Measurements from ENCODE around the gene FKBP4.
A peak's percentile ranks its signal among the peaks of the same experiment; 100 is the strongest.

FKBP4 gene

DNA sequence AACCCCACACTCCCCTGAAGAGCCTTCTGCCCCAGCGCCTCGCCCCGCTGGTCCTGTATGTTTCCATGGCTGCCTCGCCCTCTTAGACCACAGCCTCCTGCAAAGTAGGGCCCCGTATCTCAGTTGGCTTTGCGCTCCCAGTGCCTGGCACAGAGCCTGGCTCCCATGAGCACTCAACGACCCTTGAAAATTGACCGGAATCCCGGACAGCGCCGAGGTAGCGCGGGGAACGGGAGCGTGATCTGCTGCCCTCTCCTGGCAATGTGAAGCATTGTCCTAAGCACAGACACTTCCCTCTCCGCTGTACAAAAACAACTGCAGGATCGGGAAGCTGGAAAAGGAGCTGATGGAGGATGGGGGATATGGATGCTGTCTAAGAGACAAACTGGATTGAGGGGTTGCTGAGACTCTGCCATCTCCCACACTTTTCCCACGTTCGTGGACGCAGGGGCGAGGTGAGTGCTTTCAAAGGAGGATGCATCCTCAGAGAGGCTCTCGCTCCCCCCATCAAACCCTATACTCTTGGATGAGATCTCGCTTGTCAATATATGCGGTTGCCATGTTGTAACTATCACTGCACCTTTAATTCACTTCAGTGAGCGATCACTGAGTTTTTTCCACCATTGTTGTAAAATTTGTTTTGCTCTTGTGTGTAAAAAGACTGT is 10.7 kb upstream of the FKBP4 start:
- peak in 3 of 5 donors; percentile 22 to 31 (median 23) for DNase-seq

DNA sequence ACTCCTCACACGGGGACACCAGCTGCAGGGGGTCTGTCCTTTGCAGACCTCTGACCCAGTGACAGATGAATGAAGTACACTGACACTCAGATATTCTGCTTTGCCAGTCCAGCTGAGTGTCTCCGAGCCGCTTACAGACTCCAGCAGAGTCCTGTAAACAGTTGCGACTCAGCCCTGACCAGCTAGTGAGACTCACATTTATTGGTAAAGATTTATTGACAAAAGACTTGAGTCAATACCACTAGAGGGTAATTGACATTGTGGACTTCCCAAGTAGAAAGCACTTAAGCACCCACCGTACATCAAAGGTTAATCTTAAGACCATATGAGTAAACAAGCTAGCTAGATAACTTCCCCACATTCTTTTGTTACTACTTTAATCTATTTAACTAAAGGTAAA is 9.8 kb upstream of the FKBP4 start:
- no peak for DNase-seq

DNA sequence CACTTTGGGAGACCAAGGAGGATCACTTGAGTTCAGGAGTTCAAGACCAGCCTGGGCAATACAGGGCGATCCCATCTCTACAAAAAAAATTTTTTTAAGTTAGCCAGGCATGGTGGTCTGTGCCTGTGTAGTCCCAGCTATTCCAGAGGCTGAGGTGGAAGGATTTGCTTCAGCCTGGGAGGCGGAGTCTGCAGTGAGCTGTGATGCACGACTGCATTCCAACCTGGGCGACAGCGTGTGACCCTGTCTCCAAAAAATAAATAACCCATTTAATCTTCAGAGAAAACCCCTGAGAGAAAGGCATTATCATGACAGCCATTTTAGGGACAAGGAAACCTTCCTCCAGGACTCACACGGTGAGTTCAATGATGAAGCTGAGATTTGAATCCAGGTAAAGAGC is 3.7 kb upstream of the FKBP4 start:
- DNase-seq = no peak

DNA sequence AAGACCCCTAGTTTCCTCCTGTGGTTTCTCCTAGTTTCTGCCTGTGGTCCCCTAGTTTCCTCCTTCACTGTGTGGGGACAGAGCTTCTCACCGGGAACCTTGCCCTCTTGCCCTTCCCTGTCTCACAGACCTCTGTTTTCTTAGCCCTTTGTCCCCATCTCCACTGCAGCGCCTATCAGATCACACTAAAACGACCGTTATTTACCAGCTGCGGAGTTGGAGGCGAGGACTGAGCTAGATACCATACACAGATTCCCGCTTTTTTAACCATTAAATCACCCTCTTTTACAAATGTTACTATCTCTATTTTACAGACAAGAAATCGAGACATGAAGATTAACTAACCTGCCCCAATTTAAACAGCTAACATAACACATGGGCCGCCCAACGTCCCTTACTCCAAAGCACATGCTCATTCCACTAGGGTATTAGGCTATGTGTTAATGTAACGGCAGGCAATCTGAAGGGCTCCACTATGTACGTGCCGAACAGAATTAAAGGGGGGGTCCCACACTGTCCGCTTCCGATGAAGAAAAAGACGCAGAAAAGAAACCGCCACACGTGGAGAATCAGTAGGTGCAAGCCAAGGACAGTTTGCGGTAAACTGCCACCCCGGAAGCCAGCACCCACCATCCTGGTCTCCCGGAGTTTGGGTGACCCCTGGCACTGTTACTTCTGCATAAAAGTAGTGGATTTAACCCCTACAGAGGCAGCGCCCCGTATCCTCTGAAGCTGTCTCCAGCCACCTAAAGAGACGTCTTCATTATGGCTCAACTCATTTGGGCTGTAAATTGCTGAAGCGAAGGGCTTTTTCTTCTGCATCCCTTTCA is 1.9 kb upstream of the FKBP4 start:
- no peak for DNase-seq

DNA sequence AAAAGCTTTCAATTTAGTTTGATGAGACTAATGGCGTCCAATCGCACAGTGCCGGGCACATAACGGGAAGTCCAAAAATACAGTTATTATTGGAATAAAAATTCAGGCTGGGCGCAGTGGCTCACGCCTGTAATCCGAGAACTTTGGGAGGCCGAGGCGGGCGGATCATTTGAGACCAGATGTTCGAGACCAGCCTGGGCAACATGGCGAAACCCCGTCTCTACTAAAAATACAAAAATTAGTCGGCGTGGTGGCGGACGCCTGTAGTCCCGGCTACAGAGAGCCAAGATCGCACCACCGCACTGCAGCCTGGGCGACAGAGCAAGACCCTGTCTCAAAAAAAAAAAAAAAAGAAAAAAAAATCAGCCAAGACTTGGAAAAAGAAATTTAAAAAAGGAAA is 1.2 kb upstream of the FKBP4 start:
- DNase-seq = no peak

DNA sequence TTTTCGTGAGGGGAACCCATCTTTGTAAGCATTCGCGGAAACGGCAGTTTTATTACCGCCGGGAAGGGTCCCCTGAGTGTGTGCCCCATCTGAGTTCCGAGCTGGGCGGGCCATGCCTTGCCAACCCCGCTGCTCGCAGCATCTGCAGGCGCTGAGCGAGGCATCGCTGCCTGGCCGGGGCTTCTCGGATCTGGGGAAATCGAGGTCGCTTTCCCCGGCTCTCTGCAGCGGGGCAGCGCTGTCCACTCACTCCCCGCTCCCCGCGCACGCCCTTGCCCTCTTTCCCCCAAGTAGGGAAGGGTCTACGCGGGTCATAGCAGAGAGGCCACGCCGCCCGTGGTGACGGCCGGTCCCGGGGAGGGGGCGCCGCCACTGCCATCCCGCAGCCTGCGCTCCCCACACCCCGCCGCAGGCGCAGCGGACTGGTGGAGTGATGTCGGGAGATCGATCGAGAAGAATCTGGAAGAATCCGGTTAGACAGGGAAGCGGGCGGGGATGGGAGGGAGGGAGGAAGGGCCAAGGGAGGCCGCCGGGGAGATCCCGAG is 507 bp upstream of the FKBP4 start:
- DNase-seq = peak in 1 of 5 donors; percentile 12

DNA sequence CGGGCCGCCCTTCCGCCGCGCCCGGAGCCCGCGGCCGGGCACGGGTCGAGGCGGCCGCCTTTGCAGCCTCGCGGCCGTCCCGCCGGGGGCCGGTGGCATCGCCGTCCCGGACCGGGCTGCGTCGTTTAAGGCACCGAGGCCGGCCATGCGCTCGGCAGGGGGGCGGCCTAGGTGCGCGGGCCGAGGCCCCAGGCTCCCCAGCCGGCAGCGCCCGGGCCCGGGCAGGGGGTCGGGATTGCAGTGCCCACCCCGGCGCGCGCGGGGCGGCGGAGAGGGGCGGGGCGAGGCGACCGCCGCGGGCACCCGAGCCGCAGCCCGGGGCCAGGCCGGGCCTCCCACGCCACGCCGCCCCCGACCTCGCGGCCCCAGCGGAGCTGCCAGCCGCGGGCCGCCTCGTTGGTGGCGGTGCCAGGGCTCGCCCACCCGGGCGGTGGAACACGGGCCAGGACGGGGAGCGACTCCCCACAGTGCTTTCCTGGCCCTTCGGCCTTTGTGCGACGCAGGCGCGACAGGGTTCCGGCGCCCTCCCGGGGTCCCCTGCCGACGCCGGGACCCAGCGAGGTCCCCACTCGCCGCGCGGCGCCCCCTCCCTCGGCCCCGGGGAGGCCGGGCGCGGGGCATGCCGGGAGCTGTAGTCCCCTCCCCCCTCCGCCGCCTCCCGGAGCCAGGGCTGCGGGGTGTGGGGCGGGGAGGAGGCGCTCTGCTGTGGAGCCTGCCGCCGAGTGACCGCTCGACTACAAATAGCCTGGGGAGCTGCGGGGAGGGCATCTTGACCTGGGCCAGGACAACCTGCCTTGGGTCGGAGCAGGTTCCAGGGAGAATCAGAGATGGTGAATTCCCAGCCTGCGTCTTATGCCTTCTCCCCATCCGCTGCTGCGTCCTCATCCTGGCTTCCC is 769 bp downstream of the FKBP4 start:
- peak; percentile 56 to 76 (median 63) for DNase-seq

DNA sequence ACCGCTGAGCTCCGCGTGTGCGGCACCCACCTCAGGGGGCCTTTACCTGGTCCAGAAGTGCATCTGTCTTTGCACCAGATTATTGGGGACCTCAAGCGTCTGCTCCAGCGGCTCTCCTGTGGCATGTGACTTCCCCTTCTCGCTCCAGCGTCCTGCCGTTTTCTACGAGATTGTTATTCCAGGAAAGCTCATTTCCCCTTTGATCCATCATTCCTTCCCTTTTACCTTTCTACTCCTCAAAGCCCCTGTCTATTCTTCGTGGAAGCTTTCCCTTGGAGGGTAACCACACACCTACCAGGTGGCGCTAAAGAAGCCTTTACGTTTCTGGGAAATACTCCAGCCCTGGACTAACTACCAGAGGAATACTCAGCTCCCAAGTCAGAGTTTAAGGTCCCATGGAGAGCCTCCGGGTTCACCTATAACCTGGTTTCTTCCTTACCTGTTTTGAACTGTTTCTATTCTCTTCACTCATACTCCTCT is 1.5 kb downstream of the FKBP4 start:
- DNase-seq = no peak

DNA sequence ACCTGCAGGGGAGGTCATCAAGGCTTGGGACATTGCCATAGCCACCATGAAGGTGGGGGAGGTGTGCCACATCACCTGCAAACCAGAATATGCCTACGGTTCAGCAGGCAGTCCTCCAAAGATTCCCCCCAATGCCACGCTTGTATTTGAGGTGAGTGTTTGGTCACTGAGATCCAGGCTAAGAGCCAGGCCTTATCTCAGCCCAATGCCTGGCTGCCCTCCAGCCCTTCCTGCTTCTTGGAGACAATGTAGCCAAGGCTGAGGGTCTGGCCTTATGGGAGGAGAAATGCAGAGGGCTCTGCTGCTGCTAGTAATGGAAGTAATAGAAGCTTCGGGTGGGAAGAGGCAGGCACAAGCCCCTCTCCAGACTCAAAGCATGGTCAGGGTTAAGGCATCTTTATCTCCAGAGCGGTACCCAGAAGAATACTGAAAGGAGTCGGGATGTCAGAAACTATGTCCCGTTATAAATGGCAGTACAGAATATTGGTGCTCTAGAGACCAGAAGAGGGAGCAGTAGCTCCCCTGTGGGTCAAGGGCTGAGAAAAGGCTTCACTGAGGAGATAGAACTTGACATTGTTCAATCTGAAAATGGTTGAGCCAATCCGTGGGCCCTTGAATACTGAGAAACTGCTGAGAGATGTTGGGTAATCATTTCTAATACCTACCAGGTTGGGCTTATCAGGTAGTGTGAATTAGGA is 3.1 kb downstream of the FKBP4 start:
- DNase-seq = no peak

DNA sequence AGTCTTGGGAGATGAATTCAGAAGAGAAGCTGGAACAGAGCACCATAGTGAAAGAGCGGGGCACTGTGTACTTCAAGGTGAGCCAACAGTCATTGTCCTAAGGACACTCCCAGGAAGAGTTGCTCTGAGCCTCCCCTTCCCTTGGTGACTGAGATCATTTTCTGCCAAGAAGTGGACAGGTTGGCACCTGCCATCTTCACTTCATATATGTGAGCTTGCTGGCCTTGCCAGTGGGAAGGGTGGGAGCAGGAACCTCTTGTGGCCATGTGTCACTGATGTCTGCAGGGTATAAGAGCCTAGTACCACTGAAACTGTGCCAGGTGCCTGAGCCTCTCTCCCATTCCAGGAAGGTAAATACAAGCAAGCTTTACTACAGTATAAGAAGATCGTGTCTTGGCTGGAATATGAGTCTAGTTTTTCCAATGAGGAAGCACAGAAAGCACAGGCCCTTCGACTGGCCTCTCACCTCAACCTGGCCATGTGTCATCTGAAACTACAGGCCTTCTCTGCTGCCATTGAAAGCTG is 5.3 kb downstream of the FKBP4 start:
- DNase-seq = no peak

DNA sequence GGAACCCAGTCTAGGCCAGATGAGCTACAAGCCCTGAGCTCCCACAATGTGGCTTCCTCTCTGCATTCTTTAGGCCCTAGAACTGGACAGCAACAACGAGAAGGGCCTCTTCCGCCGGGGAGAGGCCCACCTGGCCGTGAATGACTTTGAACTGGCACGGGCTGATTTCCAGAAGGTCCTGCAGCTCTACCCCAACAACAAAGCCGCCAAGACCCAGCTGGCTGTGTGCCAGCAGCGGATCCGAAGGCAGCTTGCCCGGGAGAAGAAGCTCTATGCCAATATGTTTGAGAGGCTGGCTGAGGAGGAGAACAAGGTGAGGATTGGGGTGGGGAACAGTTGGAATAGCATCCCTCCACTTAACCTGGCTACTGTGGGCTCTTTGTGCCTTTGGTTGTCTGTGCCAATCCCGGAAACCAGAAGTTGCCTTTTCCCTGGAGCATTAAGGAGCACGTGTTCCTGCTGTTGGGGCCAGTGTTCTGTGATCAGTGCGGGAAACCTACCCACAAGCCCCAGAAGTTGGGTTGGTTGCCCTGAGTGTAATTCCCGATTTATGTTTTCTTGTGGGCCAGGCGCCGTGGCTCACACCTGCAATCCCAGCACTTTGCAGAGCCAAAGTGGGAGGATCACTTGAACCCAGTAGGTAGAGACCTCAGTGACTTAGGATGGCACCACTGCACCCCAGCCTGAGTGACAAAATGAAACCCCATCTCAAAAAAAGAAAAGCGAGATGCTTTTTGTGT is 6.4 kb downstream of the FKBP4 start:
- DNase-seq = no peak

DNA sequence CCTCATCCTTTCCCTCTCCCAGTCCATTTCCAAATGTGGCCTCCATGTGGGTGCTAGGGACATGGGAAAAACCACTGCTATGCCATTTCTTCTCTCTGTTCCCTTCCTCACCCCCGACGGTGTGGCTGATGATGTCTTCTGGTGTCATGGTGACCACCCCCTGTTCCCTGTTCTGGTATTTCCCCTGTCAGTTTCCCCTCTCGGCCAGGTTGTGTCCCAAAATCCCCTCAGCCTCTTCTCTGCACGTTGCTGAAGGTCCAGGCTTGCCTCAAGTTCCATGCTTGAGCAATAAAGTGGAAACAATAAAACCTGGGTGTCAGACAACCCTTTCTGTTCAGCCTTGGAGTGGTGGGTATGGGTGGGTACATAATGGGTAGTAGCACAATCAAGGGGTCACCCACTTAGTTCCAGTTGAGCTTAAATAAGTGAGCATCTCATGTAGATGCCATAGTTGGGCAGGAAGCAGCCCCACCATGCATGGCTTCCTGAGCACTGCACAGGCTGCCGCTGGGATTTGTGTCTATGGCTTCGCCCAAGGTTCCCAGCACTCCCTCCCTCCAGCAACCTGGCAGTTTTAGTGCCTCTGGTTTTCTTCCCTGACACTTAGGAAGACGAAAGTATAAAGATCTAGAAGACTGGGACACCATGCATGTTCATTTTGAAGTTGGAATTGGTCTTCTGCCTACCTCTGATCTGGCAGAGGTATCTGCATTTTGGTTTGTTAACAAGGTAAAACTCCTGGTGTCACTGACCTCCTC is 9.0 kb downstream of the FKBP4 start:
- no peak for DNase-seq

DNA sequence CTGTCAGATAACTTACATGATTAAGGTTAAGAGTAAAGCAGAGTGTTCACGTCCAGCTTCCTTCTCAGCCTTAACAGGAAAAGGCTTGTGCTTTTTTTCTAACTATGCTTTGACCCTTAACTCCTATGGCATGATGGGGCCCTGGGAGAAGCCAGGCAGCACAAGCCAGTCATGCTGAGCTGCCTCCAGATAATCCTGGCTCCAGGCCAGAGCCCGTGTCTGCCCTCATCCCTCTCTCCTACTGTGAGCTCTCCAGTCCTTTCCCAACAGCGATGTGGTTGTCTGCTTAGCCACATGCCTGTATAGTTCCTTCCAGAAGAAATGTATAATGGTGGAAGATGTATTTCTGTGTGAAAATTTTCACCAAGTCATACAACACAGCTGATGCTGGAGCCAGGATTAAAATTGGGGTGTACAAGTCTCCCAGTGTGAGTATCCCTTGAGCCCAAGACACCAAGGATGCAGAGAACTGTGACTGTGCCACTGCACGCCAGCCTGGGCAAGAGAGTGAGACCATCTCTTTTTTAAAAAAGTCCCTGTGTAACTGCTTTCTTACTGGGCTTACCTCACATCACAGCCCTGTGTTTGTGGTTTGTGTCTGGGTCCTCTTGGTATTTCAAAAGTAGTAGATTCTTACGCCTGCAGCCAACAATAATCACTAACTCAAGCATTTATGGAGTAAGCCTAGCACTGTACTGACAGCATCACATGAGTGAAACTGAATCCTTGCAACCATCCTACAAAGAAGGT is 9.8 kb downstream of the FKBP4 start:
- no peak for DNase-seq

DNA sequence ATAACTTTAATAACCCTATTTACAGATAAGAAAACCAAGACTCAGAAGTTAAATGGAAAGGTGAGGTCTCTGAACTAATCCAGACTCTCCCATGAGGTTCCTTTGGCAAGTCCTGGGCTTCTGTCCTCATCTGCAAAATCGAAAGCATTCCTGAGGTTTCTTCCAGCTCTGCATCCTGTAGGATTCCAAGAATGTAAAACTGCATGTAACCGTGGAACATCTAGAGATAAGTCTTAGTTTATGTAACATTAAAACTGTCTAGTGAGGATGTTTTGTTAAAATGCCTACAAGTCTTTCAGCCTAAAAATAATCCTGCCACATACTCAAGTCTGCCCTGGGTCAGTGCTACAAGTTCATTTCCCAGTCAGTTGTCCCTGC is 10.4 kb downstream of the FKBP4 start:
- DNase-seq = no peak

DNA sequence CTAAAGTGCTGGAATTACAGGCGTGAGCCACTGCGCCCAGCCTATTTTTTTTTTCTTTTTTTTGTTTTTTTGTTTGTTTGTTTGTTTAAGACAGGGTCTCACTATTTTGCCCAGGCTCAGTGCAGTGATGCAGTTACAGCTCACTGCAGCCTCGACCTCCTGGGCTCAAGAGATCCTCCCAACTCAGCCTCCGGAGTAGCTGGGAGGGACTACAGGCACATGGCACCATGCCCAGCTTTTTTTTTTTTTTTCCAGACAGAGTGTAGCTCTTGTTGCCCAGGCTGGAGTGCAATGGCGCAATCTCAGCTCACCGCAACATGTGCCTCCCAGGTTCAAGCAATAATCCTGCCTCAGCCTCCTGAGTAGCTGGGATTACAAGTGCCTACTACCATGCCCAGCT is 11.9 kb downstream of the FKBP4 start:
- no peak for DNase-seq

DNA sequence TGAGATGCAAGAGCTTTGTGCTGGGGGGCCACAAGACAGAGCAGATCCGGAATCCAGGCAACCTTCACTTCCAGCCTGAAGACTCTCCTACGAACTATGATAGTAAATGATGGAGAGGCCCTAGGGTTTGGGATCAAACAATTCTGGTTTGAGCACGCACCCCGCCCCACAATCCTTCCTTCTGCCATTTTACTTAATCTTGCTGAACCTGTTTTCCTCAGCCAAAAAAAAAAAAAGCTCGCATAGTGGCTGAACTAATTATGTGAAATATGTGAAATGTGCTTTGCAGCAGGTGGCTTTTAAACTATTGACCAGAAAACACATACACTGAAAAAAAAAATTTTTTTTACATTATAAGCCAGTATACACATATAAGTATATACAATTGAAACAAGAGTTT is 17.0 kb downstream of the FKBP4 start:
- DNase-seq = no peak

DNA sequence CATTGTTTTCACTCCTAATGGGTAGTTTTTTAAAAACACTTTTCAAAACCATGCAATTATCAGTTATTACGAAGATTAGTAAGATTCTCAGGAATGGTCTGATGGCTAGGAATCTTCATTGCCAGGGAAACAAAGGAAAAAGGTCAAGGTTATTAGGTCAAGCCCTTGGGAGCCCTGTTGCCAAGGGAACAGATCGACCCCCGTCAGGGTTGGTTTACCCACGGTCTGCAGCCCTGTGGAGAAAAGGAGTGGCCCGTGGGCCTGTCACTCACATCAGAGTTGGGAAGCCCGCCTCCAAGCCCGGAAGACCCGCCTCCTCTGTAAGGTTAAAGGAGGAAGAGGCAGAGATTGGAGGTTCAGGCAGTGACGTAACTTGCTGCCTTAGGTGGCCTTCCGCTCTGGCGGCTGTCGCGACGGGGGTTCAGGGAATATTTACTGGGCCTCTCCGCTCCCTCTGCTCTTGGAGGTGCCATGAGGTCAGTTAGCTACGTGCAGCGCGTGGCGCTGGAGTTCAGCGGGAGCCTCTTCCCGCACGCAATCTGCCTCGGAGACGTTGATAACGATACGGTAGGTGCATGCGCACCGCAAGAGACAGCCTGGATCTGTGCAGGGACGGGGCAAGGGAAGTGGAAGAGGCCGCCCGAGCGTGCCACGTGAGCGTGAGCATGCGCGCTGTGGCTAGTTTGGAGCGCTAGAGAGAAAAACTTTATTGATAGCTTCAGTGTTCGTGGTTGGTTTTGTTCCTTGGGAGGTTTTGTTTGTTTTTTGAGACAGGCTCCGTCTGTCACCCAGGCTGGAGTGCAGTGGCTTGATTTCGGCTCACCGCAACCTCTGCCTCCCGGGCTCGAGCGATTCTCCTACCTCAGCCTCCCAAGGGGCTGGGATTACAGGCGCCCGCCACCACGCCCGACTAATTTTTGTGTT is 17.8 kb downstream of the FKBP4 start, which contains the start of gene ITFG2:
Gene ITFG2 (plus strand): TSS at position 379 of the 924 bp plus-strand sequence. CDS start 93 bp downstream, at position 472.
- peak; percentile 86 to 98 (median 93) for DNase-seq
